ENCODE results near the gene CASP8AP2.
"Not testable (repeated sequence)": the region's sequence is repeated elsewhere in the genome, so short reads cannot be mapped to it uniquely, and the experiment has no call there.

CASP8AP2 gene

DNA sequence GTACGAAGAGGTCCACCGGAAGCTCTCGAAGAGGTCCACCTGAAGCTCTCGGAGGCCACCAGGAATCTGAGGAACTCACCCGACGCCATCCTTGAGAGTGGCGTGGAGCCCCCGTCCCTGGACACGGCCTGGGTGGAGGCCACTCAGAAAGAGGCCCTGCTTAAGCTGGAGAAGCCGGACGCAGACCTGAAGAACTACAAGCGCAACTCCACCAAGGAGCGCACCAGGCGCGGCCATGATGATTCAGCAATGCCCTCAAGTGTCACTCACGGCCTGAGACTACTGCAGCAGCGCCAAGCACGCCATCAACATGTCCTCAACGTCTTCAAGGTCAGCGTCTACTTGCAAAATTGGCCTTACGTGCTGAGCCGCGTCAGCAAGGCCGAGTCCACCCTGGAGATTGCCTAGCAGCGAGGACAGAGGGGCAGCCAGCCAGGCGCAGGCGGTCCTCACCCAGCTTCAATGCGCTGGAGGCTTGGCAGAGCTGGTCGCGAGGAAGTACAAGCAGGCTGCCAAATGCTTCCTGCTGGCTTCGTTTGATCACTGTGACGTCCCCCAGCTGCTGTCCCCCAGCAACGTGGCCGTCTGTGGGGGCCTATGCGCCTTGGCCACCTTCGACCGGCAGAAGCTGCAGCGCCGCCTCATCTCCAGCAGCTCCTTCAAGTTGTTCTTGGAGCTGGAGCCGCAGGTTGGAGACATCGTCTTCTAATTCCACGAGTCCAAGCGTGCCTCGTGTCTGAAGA is 56.9 kb downstream of the CASP8AP2 start:
- DNase-seq (ENCODE audit: extremely low read depth in 1 of 2, low read depth in 1 of 2) = no peak

- no peak for DNase-seq (ENCODE audit: extremely low read depth in 1 of 2, low read depth in 1 of 2)
Measured at GRCh38 chr6:89887452-89888137, 57.9 kb downstream of the CASP8AP2 start.

- DNase-seq (ENCODE audit: extremely low read depth in 1 of 2, low read depth in 1 of 2) = no peak
Measured at GRCh38 chr6:89888138-89888514, 58.4 kb downstream of the CASP8AP2 start.

DNA sequence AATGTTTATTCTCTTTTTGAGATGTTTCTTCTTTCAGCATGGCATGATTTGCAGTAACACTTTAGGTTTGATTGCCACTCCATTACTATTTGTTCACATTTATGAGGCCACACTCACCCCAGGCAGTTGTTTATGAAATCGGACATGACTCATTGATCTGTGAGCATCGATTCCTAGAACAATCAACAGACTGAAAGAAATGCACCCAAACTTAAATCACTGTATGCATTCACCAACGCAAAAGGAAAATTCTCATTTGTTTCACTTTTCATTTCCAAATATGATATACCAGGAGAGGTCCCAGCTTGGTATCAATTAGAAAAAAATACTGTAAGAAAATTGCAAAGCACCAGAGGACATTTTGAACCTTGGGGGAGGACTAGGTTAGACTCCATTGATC is 59.2 kb downstream of the CASP8AP2 start:
- no peak for DNase-seq (ENCODE audit: extremely low read depth in 1 of 2, low read depth in 1 of 2)

- DNase-seq (ENCODE audit: extremely low read depth in 1 of 2, low read depth in 1 of 2) = not testable (repeated sequence)
Measured at GRCh38 chr6:89890845-89891528, 61.3 kb downstream of the CASP8AP2 start.

GRCh38 chr6:89892577-89892976 is 62.9 kb downstream of the CASP8AP2 start:
- not testable (repeated sequence) for DNase-seq (ENCODE audit: extremely low read depth in 1 of 2, low read depth in 1 of 2)

DNA sequence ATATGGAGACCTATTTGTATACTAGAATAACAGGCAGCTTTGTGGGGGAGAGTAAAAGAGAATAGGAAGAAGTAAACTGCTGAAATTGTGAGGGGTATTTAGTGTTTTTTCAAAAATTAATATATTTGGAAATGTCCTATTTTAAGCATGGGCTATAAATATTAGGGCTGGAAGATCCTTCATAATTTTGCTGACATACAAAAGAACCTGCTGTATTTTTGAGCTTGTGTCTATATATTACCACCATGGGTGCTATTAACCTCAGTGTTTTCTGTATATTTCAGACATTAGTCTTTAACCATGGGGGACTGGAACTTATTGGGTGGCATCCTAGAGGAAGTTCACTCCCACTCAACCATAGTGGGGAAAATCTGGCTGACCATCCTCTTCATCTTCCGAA is 64.5 kb downstream of the CASP8AP2 start, which contains the start of gene GJA10:
GJA10 (plus strand) TSS at position 301 of the 400 bp plus-strand sequence; CDS start at position 301, 0 bp downstream.
- no peak for DNase-seq (ENCODE audit: extremely low read depth in 1 of 2, low read depth in 1 of 2)

- no peak for DNase-seq (ENCODE audit: extremely low read depth in 1 of 2, low read depth in 1 of 2)
Measured at GRCh38 chr6:89895276-89895874, 65.7 kb downstream of the CASP8AP2 start.

DNA sequence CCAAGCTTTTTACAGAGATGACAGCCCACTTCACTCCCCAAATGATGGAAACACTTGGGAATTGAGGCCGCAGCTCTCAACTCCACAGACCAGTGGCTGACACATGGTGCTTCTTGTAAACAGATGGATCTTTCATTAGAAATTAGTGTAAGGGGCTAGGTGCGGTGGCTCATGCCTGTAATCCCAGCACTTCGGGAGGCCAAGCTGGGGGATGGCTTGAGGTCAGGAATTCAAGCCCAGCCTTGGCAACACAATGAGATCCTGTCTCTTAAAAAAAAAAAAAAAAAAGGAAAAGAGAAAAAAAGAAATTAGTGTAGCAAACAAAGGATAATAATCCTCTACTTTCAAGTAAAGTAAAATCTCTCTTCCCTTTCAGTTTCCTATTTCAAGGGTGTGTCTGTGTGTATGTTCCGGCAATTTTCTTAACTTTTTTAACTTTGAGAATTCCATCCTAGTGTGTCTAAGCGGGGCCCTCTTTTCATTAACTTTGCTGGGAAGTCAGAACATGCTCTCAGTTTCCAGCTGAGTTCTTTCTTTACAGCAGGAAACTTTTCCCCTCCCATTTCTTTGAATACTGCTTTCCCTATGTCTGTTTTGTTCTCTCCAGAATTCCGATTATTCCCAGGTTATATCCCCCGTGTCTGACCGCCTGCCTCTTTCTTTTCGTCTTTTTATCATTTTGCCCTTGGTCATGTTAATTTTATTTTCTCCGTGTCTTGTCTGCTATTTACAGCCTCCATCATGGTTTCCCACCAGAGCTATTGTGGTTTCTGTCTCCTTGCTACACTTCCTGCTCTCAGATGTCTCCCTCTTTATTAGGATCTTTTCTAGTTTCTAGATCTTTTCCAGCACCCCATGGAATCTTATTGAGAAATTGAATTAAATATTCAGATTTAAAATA is 80.6 kb downstream of the CASP8AP2 start:
- not testable (repeated sequence) for DNase-seq (ENCODE audit: extremely low read depth in 1 of 2, low read depth in 1 of 2)

DNA sequence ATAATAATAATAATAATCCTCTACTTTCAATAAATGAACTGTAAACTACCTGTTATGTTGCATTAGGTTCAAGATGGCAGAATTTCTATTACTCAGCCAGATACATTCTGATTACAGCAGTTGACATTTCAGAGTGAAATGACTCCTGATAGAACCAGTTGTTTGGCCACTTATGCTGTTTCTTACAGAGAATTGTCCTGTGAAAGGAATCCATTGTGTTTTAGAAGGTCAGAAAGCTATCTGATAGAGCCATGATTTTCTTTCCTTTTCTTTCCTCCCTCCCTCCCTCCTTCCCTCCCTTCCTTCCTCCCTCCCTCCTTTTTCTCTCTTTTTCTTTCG is 81.2 kb downstream of the CASP8AP2 start:
- no peak for DNase-seq (ENCODE audit: extremely low read depth in 1 of 2, low read depth in 1 of 2)

DNA sequence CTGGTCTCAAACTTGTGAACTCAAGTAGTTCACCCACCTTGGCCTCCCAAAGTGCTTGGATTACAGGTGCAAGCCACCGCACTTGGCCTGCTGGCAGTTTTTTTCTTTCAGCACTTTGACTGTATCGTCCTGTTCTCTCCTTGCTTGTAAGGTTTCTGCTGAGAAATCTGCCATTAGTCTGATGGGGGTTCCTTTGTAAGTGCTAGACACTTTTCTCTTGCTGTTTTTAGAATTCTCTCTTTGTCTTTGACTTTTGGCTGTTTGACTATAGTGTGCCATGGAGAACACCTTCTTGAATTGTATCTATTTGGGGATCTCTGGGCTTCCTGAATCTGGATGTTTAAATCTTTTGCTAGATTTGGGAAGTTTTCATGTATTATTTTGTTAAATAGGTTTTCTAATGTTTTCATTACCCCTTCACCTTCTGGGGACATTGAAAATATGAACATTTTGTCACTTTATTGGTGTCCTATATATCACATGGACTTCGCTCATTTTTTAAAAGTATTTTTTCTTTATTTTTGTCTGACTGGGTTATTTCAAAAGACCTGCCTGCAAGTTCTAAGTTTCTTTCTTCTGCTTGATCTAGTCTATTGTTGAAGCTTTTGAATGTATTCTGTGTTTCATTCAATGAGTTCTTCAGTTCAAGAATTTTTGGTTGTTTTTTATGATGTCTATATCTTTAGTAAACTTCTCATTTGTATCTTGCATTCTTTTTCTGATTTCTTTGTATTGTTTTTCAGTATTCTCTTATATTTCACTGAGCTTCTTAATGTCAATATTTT is 86.6 kb downstream of the CASP8AP2 start:
- DNase-seq (ENCODE audit: extremely low read depth in 1 of 2, low read depth in 1 of 2) = no peak

GRCh38 chr6:89917216-89917615 is 87.5 kb downstream of the CASP8AP2 start:
- no peak for DNase-seq (ENCODE audit: extremely low read depth in 1 of 2, low read depth in 1 of 2)

DNA sequence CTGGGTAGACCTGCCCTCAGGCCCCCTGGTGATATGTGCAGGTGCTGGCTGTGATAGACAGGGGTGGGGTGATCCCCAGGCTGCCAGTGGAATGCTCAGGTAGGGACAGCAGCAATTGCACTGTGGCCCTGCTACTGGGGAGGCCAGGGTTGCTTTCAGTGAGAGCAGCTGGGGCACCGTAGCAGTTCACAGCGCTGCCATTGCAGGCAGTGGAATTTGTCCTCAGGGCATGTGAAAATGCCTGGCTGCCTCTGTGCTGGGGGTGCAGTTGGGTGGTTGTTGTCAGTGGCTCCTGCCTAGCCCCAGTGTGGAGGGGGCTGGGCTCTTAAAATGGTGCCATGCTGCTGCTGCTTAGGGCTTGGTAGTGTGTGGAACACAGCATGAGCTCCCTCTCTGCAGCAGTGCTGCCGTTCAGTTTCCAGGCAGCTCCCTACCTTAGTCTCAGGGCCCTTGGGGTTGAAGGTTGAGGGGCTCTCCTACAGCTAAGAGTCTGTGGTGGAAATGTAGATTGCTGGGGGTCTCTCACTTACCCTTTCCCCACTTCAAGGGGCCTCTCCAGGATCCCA is 88.2 kb downstream of the CASP8AP2 start:
- DNase-seq (ENCODE audit: extremely low read depth in 1 of 2, low read depth in 1 of 2) = no peak

Data from stimulated activated CD8-positive, alpha-beta memory T cell treated with anti-CD3 and anti-CD28 coated beads, Interleukin-7, amount 100 ng/mL, for 48 hours (primary cell).